Panc1 (cell line): ENCODE results near the gene IL17RE. TPM values are rescaled to one million over a fixed set of nuclear protein-coding genes. Genes with fewer than 3 reads are reported as not detected.

Source experiments
- ATAC-seq: fragments of 200-7000 bp; cut with Tn5 transposase; 2 replicates; pipeline ENCODE4 v1.9.1; 2020; ENCODE audit warnings: mild to moderate bottlenecking, moderate library complexity
- BruUV-seq: library from RNA; stranded (reverse); fragments of 400-500 nt; replicated peaks from 2 replicates; lab custom pipeline; 2021; lab: Mats Ljungman, UMichigan
- CTCF ChIA-PET: fragments of 300-600 bp; sonication (Branson Sonifier 250); formaldehyde crosslinking; loops from one replicate; lab custom pipeline; 2022; ENCODE audit warnings: antibody characterized with exemption; lab: Charles Lee
- POLR2A ChIA-PET: fragments of 300-600 bp; sonication (Branson Sonifier 250); formaldehyde crosslinking; loops from one replicate; lab custom pipeline; 2022; ENCODE audit warnings: antibody characterized with exemption; lab: Charles Lee
- DNase-seq: peaks from one replicate; pipeline ENCODE4 v3.0.0-alpha.2; 2010; ENCODE audit warnings: low read depth, low spot score
- H3K27ac ChIP-seq: 2 replicates; pipeline ENCODE4 v1.5.1; 2011; ENCODE audit warnings: mild to moderate bottlenecking, low read length, inconsistent platforms
- H3K27me3 ChIP-seq: fragments of 200-500 bp; sonication (Bioruptor generic); 2 replicates; pipeline ENCODE4 v1.6.0; 2014; ENCODE audit warnings: low read length, inconsistent platforms; ENCODE audit not compliant: control insufficient read depth, insufficient read depth
- H3K36me3 ChIP-seq: fragments of 200-500 bp; sonication (Bioruptor generic); 2 replicates; pipeline ENCODE4 v1.5.1; 2014; ENCODE audit warnings: inconsistent platforms, mild to moderate bottlenecking, low read length, moderate library complexity; ENCODE audit not compliant: control insufficient read depth, insufficient read depth
- H3K4me1 ChIP-seq: 2 replicates; pipeline ENCODE4 v1.5.1; 2011; ENCODE audit warnings: inconsistent platforms, mild to moderate bottlenecking, low read length, moderate library complexity; ENCODE audit not compliant: control insufficient read depth, insufficient read depth
- H3K4me3 ChIP-seq, 2 experiments: 2 replicates each; pipeline ENCODE4 v1.5.1; 2011 to 2012; ENCODE audit warnings: low read depth in 2 of 2, low read length in 2 of 2, mild to moderate bottlenecking in 2 of 2, inconsistent platforms in 1 of 2, moderate library complexity in 1 of 2
- H3K9me3 ChIP-seq: fragments of 200-500 bp; sonication (Bioruptor generic); 2 replicates; pipeline ENCODE4 v1.5.1; 2014; ENCODE audit warnings: low read depth, mild to moderate bottlenecking, inconsistent platforms, low read length, moderate library complexity; ENCODE audit not compliant: control insufficient read depth, insufficient read depth
- POLR2AphosphoS5 ChIP-seq: IDR thresholded peaks from 2 replicates; pipeline ENCODE4 v1.6.1; 2012; ENCODE audit warnings: mild to moderate bottlenecking, low read depth, low read length, moderate library complexity
- REST ChIP-seq, 2 experiments: IDR thresholded peaks; 2 replicates each; pipeline ENCODE4 v1.6.1; 2011 to 2012; ENCODE audit warnings: low read depth in 2 of 2, control low read depth in 1 of 2, low read length in 1 of 2, mild to moderate bottlenecking in 1 of 2, moderate library complexity in 1 of 2; ENCODE audit not compliant: insufficient read depth in 1 of 2
- SIN3A ChIP-seq: IDR thresholded peaks from 2 replicates; pipeline ENCODE4 v1.6.1; 2012; ENCODE audit warnings: low read depth, mild to moderate bottlenecking, low read length, moderate library complexity, borderline replicate concordance; ENCODE audit not compliant: insufficient read depth
- TCF7L2 ChIP-seq: IDR thresholded peaks from 2 replicates; pipeline ENCODE4 v1.6.1; 2011; ENCODE audit warnings: mild to moderate bottlenecking, low read depth, low read length, inconsistent platforms
- in situ Hi-C: cut with HindIII; loops from 2 replicates; pipeline ENCODE4 v1.10.0; 2016; ENCODE audit warnings: low sequenced_read_pairs, low pct_unique_long_range_greater_than_20kb
- intact Hi-C: fragments of 100-400 bp; cut with micrococcal nuclease; formaldehyde crosslinking; loops from one replicate; pipeline ENCODE4 v1.10.0; 2022; ENCODE audit not compliant: unreplicated experiment
- total RNA-seq: library from RNA; stranded (reverse); gene quantifications from one replicate; pipeline ENCODE4 v1.2.1, GENCODE V29; 2021; ENCODE audit not compliant: unreplicated experiment
- TF ChIP-seq, protein P1 (sequence below): fragments of 450-650 bp; IDR thresholded peaks from 2 replicates; pipeline ENCODE4 v1.5.1; 2017; ENCODE audit warnings: mild to moderate bottlenecking

IL17RE gene
- total RNA-seq, 1 experiment from 2014 or later: 1.1 TPM

GRCh38 chr3:9862391-9863057 lies 40.1 kb upstream of the IL17RE start:
- no peak for DNase-seq
- BruUV-seq: no TSS peak
- intact Hi-C loops: no loop called here
- POLR2A ChIA-PET: no interaction called here
- no peaks in the 10 kb centered on the region for H3K36me3 ChIP-seq
- TF ChIP-seq, protein P1, sequence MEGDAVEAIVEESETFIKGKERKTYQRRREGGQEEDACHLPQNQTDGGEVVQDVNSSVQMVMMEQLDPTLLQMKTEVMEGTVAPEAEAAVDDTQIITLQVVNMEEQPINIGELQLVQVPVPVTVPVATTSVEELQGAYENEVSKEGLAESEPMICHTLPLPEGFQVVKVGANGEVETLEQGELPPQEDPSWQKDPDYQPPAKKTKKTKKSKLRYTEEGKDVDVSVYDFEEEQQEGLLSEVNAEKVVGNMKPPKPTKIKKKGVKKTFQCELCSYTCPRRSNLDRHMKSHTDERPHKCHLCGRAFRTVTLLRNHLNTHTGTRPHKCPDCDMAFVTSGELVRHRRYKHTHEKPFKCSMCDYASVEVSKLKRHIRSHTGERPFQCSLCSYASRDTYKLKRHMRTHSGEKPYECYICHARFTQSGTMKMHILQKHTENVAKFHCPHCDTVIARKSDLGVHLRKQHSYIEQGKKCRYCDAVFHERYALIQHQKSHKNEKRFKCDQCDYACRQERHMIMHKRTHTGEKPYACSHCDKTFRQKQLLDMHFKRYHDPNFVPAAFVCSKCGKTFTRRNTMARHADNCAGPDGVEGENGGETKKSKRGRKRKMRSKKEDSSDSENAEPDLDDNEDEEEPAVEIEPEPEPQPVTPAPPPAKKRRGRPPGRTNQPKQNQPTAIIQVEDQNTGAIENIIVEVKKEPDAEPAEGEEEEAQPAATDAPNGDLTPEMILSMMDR: peak; percentile 67; the same call in 1 of the 2 replicates
- TF ChIP-seq REST (IDR thresholded peaks at IDR 0.05; ENCODE audit: insufficient read depth in 1 of 2, low read depth in 2 of 2, low read length in 1 of 2) (no peak), TCF7L2 (no peak), POLR2AphosphoS5 (no peak), SIN3A (no peak)
- in situ Hi-C loops: no loop called here
- no peak overlapping the region for H3K27ac ChIP-seq
- no peaks in the 10 kb centered on the region for H3K27me3 ChIP-seq
- H3K4me3 ChIP-seq: peak overlapping the region; percentile 11 to 39; a peak in 2 of 4 replicates
- peaks cover 6% of the 10 kb centered on the region; the same call in 1 of the 2 replicates for H3K4me1 ChIP-seq
- ATAC-seq: peak; percentile 87
- CTCF ChIA-PET: no interaction called here
- no peaks in the 10 kb centered on the region for H3K9me3 ChIP-seq

DNA sequence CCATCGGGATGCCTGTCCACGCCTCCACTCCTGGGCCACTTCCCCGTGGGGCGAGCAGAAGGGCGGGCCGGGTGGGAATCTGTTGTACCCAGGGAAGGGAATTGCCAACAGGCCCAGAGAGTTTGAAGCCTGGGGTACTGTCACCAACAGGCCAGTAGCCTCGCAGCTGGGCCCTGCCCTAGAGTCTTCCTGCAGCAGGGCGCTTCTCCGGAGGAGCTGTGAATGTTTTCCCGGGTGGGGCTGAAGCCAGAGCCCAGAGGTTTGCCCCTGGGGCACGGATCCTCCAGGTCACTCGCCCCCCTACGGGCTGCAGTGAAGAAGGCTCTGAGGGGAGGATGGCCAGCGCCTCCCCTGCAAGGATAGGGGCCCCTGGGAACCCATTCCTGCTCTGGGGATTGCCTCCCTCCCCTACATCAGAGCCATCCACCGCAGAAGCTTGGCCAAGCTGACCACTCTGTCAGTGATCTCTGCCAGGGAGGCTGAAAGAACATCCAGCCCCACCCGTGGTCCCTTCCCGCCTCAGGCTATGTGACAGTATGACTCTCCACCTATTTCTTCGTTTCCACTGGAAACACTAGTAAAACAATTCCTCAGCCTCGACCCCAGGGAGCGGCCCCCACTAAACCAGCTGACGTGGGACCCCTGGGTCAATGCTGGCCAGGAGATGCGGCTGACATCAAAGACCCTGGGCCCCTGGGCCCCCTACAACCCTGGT lies 39.4 kb upstream of the IL17RE start:
- Histone ChIP-seq H3K4me3 (peak overlapping the region; percentile 11 to 39; a peak in 2 of 4 replicates), H3K27me3 (no peaks in the 10 kb centered on the region), H3K36me3 (no peaks in the 10 kb centered on the region), H3K9me3 (no peaks in the 10 kb centered on the region), H3K4me1 (peaks cover 6% of the 10 kb centered on the region; the same call in 1 of the 2 replicates), H3K27ac (no peak overlapping the region)
- intact Hi-C loops: no loop called here
- CTCF ChIA-PET: no interaction called here
- BruUV-seq: no TSS peak
- TF ChIP-seq SIN3A (no peak), TCF7L2 (no peak), REST (IDR thresholded peaks at IDR 0.05; ENCODE audit: insufficient read depth in 1 of 2, low read depth in 2 of 2, low read length in 1 of 2) (no peak), POLR2AphosphoS5 (no peak)
- TF ChIP-seq, protein P1: no peak
- DNase-seq (no peak), ATAC-seq (peak; percentile 55)
- in situ Hi-C loops: no loop called here
- POLR2A ChIA-PET: no interaction called here
